ENCODE data around the gene SPO11. TPM values are rescaled to one million over a fixed set of nuclear protein-coding genes. Genes with fewer than 3 reads are reported as not detected.

The SPO11 gene, protein sequence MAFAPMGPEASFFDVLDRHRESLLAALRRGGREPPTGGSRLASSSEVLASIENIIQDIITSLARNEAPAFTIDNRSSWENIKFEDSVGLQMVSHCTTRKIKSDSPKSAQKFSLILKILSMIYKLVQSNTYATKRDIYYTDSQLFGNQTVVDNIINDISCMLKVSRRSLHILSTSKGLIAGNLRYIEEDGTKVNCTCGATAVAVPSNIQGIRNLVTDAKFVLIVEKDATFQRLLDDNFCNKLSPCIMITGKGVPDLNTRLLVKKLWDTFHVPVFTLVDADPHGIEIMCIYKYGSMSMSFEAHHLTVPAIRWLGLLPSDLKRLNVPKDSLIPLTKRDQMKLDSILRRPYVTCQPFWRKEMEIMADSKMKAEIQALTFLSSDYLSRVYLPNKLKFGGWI
- total RNA-seq (2012; rRNA removed) (not detected in 2 replicates), polyA plus RNA-seq (2012; rRNA removed) (not detected in 2 replicates), Bru-seq, nascent RNA (not detected), BruChase-seq, experiment 1, labeled RNA remaining after a 6-hour chase (not detected), BruChase-seq, experiment 2, labeled RNA remaining after a 2-hour chase (not detected)
- polyA plus RNA-seq (2012; cell fraction: cytosol; rRNA removed) = not detected in 2 replicates
- not detected in 2 replicates for polyA plus RNA-seq (2012; cell fraction: nucleus; rRNA removed; ENCODE audit: low replicate concordance)
- long read RNA-seq = 0 reads

DNA sequence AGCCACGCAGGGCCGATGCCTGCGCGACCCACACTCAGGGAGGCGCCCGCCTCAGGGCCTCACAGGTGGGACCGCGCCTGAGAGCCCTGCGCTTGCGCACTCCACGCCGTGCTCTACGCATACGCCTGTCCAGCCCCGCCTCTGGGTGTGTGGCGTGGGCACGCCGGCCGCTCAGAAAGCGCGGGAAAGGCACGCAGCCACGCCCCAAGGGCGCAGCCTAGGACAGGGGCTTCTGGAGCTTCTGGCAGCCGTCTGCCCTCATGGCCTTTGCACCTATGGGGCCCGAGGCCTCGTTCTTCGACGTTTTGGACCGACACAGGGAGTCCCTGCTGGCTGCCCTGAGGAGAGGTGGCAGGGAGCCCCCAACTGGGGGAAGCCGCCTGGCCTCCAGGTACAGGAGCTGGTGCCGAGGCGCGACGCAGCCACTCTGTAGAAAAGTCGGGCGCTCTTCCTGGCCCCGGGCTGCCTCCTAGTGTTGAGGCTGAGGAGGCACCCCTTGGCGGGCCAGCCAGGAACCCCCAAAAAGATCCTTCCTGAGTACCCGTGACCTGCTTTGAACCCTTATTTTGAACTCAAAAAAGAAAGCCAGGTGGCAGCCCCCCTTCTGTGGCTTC is at the start of gene SPO11:
SPO11 (plus strand) TSS at position 196 of the 614 bp plus-strand sequence; CDS start at position 261, 65 bp downstream.
- no peaks in the 10 kb centered on the region for H3K36me3 ChIP-seq (ENCODE audit: control insufficient read depth, insufficient read depth, low read length)
- no peak within 1 kb of the TSS for H2BK5ac ChIP-seq (ENCODE audit: low read depth, low read length, poor library complexity, severe bottlenecking)
- no peak within 1 kb of the TSS for H3K4ac ChIP-seq (ENCODE audit: low read depth, low read length)
- no peak within 1 kb of the TSS for H4K5ac ChIP-seq (ENCODE audit: low read depth, low read length)
- H3K4me3 ChIP-seq (ENCODE audit: insufficient read depth, low read depth, low read length) = no peak within 1 kb of the TSS
- ATAC-seq (ENCODE audit: low read depth) = no peak
- H3K79me1 ChIP-seq (ENCODE audit: low read depth in 1 of 2, low read length in 2 of 2) = no peaks in the 10 kb centered on the region
- no peak within 1 kb of the TSS for H2AFZ ChIP-seq (replicated peaks; ENCODE audit: low read length, poor library complexity)
- no peak within 1 kb of the TSS for H2BK15ac ChIP-seq (ENCODE audit: low read depth, low read length)
- H3K9ac ChIP-seq (ENCODE audit: low read depth, low read length) = no peak within 1 kb of the TSS
- no peak within 1 kb of the TSS for H4K8ac ChIP-seq (ENCODE audit: low read depth in 2 of 2, low read length in 2 of 2)
- H3K4me2 ChIP-seq (ENCODE audit: low read depth, low read length) = no peak within 1 kb of the TSS
- peaks cover 7% of the 10 kb centered on the region; the same call in 1 of the 2 replicates for H3K27me3 ChIP-seq (ENCODE audit: control insufficient read depth, insufficient read depth, low read length)
- H2AK9ac ChIP-seq (replicated peaks; ENCODE audit: low read depth, low read length, poor library complexity) = no peak within 1 kb of the TSS
- CTCF ChIA-PET = no interaction called here
- intact Hi-C loops (cut with micrococcal nuclease) (no loop called here), dilution Hi-C loops (cut with HindIII; ENCODE audit: low sequenced_read_pairs, unreplicated experiment) (no loop called here), in situ Hi-C loops (cut with MboI; ENCODE audit: low sequenced_read_pairs) (no loop called here)
- H2AK5ac ChIP-seq (ENCODE audit: low read depth, low read length) = no peak within 1 kb of the TSS
- POLR2A ChIA-PET (ENCODE audit: unreplicated experiment) = no interaction called here
- H3K9me1 ChIP-seq (ENCODE audit: insufficient read depth, low read length) = no peaks in the 10 kb centered on the region
- WGBS, 2 experiments (ENCODE audit: extremely low coverage in 2 of 2, insufficient read length in 1 of 2) = 84% methylated on average over 9 of the region's 40 CpGs; no CpG with 5 or more reads in 1 of the 2 experiments
- TF ChIP-seq ELK1 (IDR thresholded peaks at IDR 0.05; ENCODE audit: borderline replicate concordance, low read depth, low read length) = no peak
- TF ChIP-seq RAD21 (IDR thresholded peaks at IDR 0.05; ENCODE audit: low read length) = no peak
- no peak for TF ChIP-seq POLR2A (IDR thresholded peaks at IDR 0.05; ENCODE audit: low read depth, low read length)
- no peak for TF ChIP-seq CEBPB (IDR thresholded peaks at IDR 0.05; ENCODE audit: low read depth, low read length)
- no peak for TF ChIP-seq CHD1 (IDR thresholded peaks at IDR 0.05; ENCODE audit: low read depth, low read length)
- TF ChIP-seq, protein P1, sequence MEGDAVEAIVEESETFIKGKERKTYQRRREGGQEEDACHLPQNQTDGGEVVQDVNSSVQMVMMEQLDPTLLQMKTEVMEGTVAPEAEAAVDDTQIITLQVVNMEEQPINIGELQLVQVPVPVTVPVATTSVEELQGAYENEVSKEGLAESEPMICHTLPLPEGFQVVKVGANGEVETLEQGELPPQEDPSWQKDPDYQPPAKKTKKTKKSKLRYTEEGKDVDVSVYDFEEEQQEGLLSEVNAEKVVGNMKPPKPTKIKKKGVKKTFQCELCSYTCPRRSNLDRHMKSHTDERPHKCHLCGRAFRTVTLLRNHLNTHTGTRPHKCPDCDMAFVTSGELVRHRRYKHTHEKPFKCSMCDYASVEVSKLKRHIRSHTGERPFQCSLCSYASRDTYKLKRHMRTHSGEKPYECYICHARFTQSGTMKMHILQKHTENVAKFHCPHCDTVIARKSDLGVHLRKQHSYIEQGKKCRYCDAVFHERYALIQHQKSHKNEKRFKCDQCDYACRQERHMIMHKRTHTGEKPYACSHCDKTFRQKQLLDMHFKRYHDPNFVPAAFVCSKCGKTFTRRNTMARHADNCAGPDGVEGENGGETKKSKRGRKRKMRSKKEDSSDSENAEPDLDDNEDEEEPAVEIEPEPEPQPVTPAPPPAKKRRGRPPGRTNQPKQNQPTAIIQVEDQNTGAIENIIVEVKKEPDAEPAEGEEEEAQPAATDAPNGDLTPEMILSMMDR (conservative IDR thresholded peaks at IDR 0.05; ENCODE audit: low read depth, low read length) = no peak
- no peak for TF ChIP-seq NFE2L2 (IDR thresholded peaks at IDR 0.05; ENCODE audit: low read depth, low read length)
- no peak for TF ChIP-seq USF2 (IDR thresholded peaks at IDR 0.05; ENCODE audit: low read depth, low read length)
- no peak for TF ChIP-seq MAZ (IDR thresholded peaks at IDR 0.05; ENCODE audit: borderline replicate concordance, low read depth, low read length)
- TF ChIP-seq RFX5 (IDR thresholded peaks at IDR 0.05; ENCODE audit: low read depth, low read length) = no peak
- TF ChIP-seq MAFK (IDR thresholded peaks at IDR 0.05; ENCODE audit: low read depth, low read length) = no peak
- TF ChIP-seq MXI1 (IDR thresholded peaks at IDR 0.05; ENCODE audit: borderline replicate concordance, low read depth, low read length) = no peak
- TF ChIP-seq FOS (IDR thresholded peaks at IDR 0.05; ENCODE audit: low read depth, low read length) = no peak
- H2BK20ac ChIP-seq (ENCODE audit: low read depth, low read length) = no peak within 1 kb of the TSS
- no peaks in the 10 kb centered on the region for H3K9me3 ChIP-seq (ENCODE audit: control insufficient read depth, insufficient read depth, low read length)
- no peaks in the 10 kb centered on the region for H4K20me1 ChIP-seq (ENCODE audit: insufficient read depth, low read length)
- H4K91ac ChIP-seq (ENCODE audit: insufficient read depth, low read depth, low read length) = no peak within 1 kb of the TSS
- BruUV-seq (replicated peaks) = no TSS peak
- H2BK120ac ChIP-seq (ENCODE audit: low read depth, low read length) = no peak within 1 kb of the TSS
- H3K27ac ChIP-seq (ENCODE audit: insufficient read depth, low read length) = no peak within 1 kb of the TSS
- H3K18ac ChIP-seq (ENCODE audit: low read depth, low read length) = no peak within 1 kb of the TSS
- H3K14ac ChIP-seq (replicated peaks; ENCODE audit: low read depth, low read length) = no peak within 1 kb of the TSS
- H3K56ac ChIP-seq (ENCODE audit: extremely low read depth, insufficient read depth, low read length) = no peak within 1 kb of the TSS
- H3K23ac ChIP-seq (ENCODE audit: low read depth, low read length) = no peak within 1 kb of the TSS
- no peaks in the 10 kb centered on the region for H3K4me1 ChIP-seq (ENCODE audit: control insufficient read depth, insufficient read depth, low read length)
- DNase-seq = no peak

Measured in IMR-90 (cell line).